ENCODE results near the gene TMEM240. TPM values are rescaled to one million over a fixed set of nuclear protein-coding genes. Genes with fewer than 3 reads are reported as not detected.

The TMEM240 gene
- total RNA-seq, 6 experiments from 2014 or later = 2.8 to 5.1 (median 4.1) TPM

DNA sequence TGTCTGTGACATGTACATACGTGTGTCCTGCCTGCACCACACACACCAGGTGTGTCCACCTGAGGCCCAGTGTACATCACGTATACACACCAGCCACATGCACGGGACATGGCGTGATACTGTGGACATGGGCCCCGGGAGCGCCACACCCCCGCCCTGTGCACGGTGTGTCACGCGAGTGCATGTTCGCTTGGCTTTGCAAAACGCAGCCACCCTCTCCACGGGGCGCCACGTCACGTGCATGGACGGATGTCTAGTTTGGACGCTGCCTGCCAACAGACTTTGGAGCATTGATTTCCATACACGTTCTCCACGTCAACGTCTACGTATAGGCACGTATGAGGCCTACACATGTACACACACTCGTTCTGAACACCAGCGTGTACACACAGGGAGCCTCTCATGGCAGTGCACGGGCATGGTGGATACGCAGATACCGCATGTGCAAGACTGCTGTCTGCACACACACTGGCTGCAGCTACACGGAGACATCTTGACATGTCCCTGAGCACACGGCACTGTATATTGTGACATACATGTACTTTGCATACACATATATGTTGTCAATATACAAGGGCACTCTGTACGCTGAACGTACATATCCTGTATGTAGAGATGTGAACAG lies 2.7 kb downstream of the TMEM240 start:
- no peak for DNase-seq
- no peak for TF ChIP-seq CTCF (IDR thresholded peaks at IDR 0.05)
- Mint-ChIP-seq H3K36me3 (ENCODE audit: low read depth) (peaks cover 11% of the 10 kb centered on the region; the same call in 1 of the 2 replicates), H3K27ac (no peak overlapping the region), H3K4me3 (no peak overlapping the region), H3K27me3 (ENCODE audit: insufficient read depth) (peaks cover 10% of the 10 kb centered on the region; the same call in 1 of the 2 replicates), H3K4me1 (ENCODE audit: low read depth) (no peaks in the 10 kb centered on the region), H3K9me3 (no peaks in the 10 kb centered on the region)

DNA sequence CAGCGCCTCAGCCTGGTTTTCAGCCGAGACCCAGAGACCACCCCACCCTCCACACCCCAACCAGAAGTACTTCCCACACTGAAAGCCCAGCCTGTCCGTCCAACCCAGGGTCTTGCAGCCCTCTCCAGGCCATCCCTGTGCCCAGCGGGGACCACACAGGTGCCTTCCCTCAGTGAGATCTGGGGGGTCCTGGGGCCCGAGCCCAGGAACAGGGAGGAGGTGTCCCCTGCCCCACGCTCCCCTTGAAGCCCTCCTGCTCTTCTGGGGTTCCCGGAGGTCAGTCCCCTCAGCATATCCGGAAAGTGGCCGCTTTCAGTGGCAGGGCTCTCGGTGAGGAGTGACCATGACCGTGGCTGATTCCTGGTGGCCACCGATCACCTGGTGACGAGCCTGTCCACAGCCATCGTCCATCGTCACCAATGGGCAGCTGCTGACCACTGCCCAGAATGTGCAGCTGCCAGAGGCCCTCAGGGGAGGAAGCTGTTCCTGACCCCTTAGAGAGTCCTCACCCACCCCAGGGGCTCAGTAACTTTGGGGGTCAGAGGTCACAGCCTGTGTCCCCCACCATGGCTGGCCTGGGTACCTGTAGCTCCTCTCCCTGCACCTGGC lies 3.4 kb downstream of the TMEM240 start:
- Mint-ChIP-seq H3K4me3 (no peak overlapping the region), H3K27me3 (ENCODE audit: insufficient read depth) (peaks cover 10% of the 10 kb centered on the region; the same call in 1 of the 2 replicates), H3K9me3 (peaks cover 3% of the 10 kb centered on the region), H3K27ac (no peak overlapping the region), H3K36me3 (ENCODE audit: low read depth) (peaks cover 14% of the 10 kb centered on the region), H3K4me1 (ENCODE audit: low read depth) (no peaks in the 10 kb centered on the region)
- no peak for DNase-seq
- no peak for TF ChIP-seq CTCF (IDR thresholded peaks at IDR 0.05)

DNA sequence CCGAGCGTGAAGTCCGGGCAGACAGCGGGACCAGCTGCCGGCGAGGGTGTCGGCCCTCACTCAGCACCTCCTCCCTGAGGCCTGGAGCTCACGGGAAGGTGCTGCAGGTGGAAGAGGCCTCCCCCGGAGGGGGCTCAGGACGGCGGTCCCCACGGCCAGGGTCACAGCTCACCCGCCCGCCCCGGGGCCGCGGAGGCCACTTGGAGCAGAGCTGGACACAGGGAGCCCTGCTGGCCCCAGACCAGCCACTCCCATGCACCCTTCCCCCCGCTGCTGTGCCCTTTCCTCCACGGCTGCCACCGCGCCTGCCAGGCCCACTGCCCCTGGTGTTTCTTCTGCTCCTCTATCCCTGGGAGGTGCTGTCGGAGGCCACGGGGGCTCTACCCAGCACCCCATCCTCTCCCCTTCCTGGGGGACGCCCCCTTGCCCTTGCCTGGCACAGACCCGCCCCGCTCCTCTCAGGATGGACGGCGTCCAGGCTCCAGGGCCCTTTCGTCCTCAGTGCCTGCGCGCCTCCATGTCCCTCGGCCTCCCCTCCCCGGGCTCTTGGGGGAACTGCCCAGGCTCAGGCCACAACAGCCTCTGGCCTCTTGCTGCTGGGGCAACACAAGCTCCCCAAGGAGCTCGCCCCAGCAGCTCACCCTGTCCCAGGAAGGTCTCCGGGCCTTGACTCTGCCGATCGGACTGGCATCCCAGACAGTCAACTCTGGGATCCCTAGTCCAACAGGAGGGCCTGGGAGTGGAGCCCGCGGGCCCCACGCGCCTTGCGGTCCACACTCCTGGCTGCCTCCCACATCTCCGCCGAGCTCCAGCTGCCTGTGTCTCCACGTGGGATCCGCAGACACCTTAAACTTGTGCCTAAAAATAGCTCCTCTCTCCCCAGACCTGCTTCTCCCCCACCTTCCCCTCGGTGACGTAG lies 4.1 kb downstream of the TMEM240 start:
- Mint-ChIP-seq H3K4me1 (ENCODE audit: low read depth) (no peaks in the 10 kb centered on the region), H3K9me3 (peaks cover 7% of the 10 kb centered on the region), H3K27me3 (ENCODE audit: insufficient read depth) (peaks cover 10% of the 10 kb centered on the region; the same call in 1 of the 2 replicates), H3K36me3 (ENCODE audit: low read depth) (peaks cover 11% of the 10 kb centered on the region), H3K27ac (no peak overlapping the region), H3K4me3 (no peak overlapping the region)
- no peak for TF ChIP-seq CTCF (IDR thresholded peaks at IDR 0.05)
- DNase-seq = no peak

DNA sequence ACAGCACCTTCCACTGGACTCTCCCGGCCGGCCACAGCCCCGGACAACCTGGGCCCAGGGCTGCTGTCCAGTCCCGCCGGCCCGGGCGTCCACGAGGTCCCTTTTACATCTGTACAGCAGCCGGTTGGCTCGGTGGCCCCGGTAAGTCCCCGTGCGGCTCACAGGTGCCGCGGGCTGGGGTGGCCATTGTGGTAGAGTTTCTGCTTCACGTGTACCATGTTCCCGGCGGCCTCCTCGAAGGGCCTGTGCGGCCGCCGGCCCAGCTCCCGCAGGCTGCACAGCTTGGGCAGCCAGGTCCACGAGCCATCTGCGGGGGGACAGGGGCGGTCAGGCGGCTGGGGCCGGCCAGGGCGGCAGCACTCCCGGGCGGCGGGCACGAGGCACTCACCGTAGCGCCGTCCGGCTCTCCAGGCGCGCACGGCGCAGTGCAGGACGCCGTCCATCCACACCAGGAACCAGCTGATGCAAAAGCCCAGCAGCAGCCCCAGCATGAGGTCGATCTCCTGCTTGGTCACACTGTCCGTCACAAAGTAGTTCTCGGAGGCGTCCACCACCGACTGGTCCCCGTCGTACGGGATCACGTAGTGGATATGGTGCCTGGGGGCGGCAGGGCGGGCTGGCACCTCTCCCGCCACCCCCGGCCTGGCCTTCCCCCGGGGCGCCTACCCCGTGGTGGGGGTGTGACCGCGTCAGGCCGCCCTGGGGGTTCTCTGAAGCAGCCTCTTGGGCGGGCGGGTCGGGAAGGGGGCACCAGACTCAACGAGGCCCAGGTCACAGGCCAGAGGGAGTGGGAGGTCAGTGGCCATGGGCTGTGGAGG lies 5.0 kb downstream of the TMEM240 start:
- DNase-seq = no peak
- Mint-ChIP-seq H3K9me3 (peaks cover 11% of the 10 kb centered on the region), H3K36me3 (ENCODE audit: low read depth) (peaks cover 17% of the 10 kb centered on the region), H3K4me3 (no peak overlapping the region), H3K27ac (no peak overlapping the region), H3K27me3 (ENCODE audit: insufficient read depth) (peaks cover 10% of the 10 kb centered on the region; the same call in 1 of the 2 replicates), H3K4me1 (ENCODE audit: low read depth) (no peaks in the 10 kb centered on the region)
- TF ChIP-seq CTCF (IDR thresholded peaks at IDR 0.05) = no peak

Data from HFFc6 (cell line).